Adrenal gland (tissue), 5 donors: Measurements from ENCODE around the gene GCHFR.

ENCODE experiments used
- CTCF ChIP-seq, 6 experiments: fragments of 450-650 bp in 4 of 6; fragments of 200-600 bp in 2 of 6; sonication (generic) in 1 of 6; IDR thresholded peaks; 1 replicate in 5 of 6; 2 replicates in 1 of 6; pipeline versions ENCODE4 v1.5.1 to v1.8.0; 2016 to 2021; ENCODE audit warnings: antibody characterized with exemption in 6 of 6, mild to moderate bottlenecking in 2 of 6, moderate library complexity in 1 of 6
- POLR2A ChIP-seq, 2 donors: fragments of 450-650 bp; IDR thresholded peaks; one replicate each; pipeline ENCODE4 v1.6.1; 2017; ENCODE audit warnings: antibody characterized with exemption in 2 of 2, mild to moderate bottlenecking in 2 of 2, moderate library complexity in 1 of 2
- donor health status: DM: no; HTN: no; CAD: no.

GRCh38 chr15:40744815-40745152, 19.1 kb upstream of the GCHFR start:
- TF ChIP-seq CTCF (IDR thresholded peaks at IDR 0.05), result no peak
- TF ChIP-seq POLR2A (IDR thresholded peaks at IDR 0.05), result no peak
